GM19351 (cell line): Measurements from ENCODE around the gene GABBR2.

ENCODE experiments used
- ATAC-seq: cut with Tn5 transposase; IDR thresholded peaks from one replicate; pipeline ENCODE4 v1.9.1; 2021; ENCODE audit warnings: mild to moderate bottlenecking, moderate library complexity; ENCODE audit not compliant: unreplicated experiment

Gene GABBR2

DNA sequence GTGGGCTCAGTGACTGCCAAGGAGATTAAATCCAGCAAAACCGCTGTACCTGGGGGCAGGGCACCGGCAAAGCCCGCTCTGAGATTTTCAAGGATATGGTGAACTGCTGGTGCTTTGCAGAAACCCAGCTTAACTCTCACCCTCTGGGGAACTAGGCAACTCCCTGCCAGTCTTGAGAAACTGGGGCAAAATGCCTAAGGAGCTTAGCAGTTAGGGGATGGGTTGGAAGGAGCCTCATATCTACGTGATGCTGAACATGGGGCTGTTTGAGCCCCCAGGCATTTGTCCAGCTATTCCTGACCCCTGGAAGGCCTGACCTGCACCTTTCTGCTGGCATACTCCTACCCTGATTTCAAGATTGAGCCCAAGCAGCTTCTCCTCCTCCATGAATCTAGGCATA is 344.6 kb downstream of the GABBR2 start:
- ATAC-seq, result no peak

DNA sequence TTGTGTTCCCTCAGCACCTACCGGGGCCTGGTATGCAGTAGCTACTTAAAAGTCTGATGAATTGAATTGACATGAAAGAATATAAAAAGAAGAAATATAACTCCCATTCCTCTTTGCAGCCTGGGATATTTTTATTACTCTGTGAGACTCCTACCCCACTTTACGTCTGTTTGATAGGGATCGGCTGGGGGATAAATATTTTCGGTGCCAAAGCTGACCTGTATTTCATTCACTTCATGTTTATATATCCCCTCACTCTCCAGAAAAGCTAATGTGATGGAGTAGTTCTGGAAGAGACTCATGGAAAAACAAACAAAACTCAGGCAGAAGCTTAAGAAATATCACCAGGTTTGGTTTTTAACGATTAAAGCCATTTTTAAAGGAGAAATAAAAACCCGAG is 345.1 kb downstream of the GABBR2 start:
- ATAC-seq, result no peak

GRCh38 chr9:98362624-98363252 is 346.0 kb downstream of the GABBR2 start:
- ATAC-seq, result no peak

DNA sequence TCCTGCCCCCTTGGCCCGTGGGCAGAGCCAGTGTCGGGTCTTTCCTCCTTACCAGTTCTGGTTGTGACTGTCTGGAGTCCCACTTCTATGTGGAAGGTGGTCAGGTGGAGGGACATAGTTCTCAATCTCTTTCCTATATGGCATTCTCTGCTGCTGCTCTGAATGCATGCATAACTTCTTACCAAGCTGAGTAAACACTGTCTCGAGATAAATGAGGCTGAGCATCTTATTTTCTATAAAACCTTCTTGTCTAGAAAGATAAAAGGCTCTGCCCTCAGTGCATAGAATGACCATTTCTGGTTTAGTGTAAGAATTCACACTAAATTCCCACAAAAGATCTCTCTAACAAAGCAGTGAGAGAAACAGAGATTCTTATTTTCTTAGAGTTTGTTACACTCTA is 347.1 kb downstream of the GABBR2 start:
- no peak for ATAC-seq

GRCh38 chr9:98360176-98360708 is 348.5 kb downstream of the GABBR2 start:
- ATAC-seq, result no peak

- ATAC-seq, result no peak
Observed at GRCh38 chr9:98359569-98359968, 349.2 kb downstream of the GABBR2 start.

DNA sequence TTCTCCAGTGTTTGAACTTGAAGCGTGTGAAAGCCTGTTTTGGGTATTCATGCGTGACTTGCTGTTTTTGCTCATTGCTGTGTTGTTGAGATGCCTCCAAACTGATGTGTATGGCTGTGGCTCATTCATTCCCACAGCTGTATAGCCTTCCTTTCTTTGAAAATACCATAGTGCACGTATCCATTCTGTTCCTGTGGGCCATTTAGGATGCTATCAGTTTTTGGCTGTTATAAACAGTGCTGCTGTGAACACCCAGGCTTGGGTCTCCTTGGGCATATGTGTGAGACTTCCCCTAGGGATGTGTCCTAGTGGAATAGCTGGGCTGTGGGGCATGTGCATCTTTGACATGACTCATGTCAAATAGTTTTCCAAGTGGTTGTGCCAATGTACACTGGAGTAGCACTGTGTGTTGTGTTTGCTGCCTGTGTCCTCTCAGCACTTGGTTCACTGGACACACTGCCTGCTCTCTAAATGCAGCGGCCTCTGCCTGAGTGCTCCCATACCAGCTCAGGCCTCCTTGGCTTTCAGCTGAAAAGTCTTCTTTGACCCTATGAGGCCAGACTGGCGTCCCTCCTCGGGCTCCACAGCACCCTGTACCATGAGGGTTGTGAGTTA is 350.7 kb downstream of the GABBR2 start:
- ATAC-seq, result no peak

- no peak for ATAC-seq
Observed at GRCh38 chr9:98356953-98357690, 351.6 kb downstream of the GABBR2 start.

DNA sequence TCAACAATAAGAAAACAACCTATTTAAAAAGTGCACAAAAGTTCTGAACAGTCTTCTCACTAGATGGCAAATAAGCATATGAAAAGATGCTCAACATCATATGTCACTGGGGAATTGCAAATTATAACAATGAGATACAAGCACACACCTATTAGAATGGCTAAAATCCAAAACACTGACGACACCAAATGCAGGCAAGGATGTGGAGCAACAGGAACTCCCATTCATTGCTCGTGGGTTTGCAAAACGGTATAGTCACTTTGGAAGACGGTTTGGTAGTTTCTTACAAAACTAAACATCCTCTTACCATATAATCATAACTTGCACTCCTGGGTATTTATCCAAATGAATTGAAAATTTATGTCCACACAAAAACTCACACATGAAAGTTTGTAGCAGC is 352.4 kb downstream of the GABBR2 start:
- ATAC-seq, result no peak

- ATAC-seq, result no peak
Observed at GRCh38 chr9:98351370-98351769, 357.4 kb downstream of the GABBR2 start.

GRCh38 chr9:98347642-98348041 is 361.1 kb downstream of the GABBR2 start:
- no peak for ATAC-seq

- no peak for ATAC-seq
Observed at GRCh38 chr9:98345011-98345410, 363.7 kb downstream of the GABBR2 start.

DNA sequence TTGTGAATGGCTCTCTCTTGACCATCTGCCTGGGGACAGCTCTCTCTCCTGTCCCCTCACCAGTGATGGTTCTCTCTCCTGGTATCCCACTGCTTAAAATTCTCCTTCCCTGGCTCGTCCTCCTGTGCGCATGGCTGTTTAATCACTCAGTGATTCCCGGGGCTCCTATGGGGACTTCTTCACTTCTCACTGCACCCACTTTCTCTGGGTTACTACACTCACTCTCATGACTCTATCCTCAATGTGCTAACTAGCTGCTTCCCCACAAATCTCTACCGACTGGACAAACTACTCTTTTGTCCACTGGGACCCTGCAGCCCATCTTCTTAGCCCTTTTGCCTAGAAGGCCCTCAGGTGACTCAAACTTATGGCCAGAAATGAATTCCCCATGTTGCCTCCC is 364.2 kb downstream of the GABBR2 start:
- no peak for ATAC-seq

DNA sequence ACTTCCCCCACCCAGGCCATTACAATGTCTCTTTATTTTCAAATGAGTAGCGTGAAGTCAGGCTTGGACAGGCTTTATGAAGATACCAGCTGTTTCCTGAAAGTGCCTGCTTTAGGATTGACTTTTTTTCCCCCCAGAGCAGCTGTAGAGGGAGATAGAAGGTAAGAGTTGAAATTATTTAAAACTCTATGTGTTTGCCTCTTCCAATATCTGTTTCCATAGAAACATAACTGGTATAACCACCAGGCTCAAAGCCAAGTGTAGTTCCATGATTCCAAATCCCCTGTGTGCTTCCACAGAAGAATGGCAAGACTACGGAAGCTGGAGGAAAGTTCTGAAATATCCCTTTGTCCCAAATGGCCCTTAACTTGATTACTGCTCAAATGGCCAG is 365.9 kb downstream of the GABBR2 start:
- no peak for ATAC-seq

DNA sequence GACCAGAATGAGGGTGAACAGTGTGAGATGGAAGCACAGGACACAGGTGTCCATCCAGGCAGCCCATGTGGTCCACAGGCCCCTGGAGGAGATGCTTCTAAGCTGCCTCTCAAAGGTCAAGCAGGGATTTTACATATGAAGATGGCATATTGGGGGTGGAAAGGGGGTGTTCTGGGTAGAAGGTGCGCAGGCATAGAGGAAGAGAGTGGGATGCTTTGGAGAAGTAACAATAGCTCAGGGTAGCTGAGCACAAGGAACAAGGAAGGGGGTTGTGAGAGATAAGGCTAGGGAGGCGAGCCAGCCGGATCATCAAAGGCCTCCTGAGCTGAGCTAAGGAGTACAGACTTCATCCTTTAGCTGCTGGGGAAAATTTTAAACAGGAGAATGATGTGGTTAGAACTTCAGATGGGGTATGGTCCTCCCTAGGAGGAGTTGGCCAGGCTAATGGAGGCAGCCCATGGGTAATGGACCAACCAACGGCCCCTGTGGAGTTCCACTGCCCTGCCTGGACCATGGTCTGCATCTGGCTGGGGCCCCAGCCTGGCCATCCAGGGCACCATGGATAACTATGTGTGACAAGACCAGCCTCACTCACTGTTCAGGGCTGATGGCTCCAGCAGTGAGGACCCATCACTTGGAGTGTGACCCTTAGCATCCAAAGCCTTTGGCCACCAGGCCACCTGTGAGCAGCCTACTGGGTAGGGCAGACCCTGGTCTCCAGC is 366.5 kb downstream of the GABBR2 start:
- no peak for ATAC-seq

DNA sequence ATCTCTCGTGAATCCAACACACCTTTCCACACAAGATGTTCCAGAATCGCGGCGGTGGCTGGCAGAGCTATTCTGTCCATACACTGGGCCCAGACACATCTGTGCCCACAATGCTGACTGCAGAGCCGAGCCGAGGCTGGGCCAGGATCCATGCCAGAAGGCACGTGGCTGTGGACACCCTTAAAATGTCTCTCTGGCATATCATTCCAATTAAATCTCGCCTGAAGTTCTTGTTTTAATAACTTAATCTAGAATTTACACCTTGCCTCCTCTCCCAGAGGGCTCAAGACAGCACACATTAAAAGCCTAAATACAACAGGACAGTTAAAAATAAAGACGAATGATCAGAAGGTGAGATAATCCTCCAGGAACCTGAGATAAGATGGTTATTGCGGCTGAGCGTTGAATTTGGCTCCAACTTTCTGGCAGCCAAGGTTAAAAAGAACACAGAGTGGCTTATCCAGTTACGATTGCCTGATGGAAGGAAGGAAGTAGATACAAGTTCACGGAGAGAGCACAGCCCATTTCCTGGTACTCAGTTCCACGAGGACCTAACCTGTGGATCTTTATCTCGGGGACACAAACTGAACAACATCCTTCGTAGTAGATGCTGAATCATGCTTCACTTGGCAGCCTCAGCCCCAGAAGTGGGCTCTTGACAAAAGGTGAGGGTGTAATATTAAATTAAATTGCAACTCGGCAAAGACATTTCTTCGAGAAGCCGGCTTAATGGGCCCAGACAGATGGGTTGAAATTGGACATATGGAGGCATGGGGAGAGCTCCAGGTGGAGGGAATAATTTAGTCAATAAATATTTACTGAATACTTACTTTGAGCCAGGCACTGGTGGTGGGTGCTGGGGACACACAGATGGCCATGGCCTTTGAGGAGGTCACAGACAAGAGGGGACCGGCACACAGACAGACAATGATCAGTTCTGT is 367.3 kb downstream of the GABBR2 start:
- ATAC-seq, result no peak

- no peak for ATAC-seq
Observed at GRCh38 chr9:98339987-98340800, 368.5 kb downstream of the GABBR2 start.

DNA sequence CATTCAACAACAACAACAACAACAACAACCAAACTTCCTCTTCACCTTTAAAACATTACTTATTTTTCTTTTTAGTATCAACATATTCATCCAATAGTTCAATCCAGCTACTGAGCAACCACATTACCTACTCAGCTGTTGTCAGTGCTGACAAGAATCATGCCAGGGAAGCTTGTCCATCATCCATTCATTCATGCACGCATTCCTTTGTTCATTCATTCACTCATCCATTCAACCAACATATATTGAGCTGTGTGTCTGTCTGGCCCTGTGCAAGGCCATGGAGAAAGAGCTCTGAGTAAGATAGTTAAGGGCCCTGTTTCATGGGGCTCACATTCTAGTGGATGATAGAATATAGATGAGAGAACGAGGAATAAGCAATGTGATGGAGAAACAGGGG is 373.1 kb downstream of the GABBR2 start:
- ATAC-seq, result no peak

DNA sequence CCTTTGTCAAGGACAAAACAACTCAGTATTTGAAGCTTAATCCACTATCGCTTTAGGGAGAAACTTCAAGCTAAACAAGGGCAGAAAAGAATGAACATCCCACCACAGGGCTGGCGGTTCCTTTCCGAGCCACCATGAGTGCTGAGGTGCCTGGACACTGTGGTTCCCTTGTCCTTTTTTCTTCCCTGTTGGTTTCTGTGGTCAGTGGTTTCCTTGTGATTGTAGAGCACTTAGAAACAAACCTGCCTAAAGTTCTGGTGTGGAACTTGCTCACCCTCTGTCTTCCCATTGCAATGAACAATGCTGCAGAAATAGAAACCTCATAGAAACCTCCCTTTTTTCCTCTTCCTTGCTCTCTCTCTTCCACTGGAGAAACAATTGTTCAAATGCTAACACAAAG is 373.9 kb downstream of the GABBR2 start:
- no peak for ATAC-seq
